Naive thymus-derived CD4-positive, alpha-beta T cell (primary cell): ENCODE measurements around the gene MAP4K3. TPM values are rescaled to one million over a fixed set of nuclear protein-coding genes. Genes with fewer than 3 reads are reported as not detected.
A peak's percentile ranks its signal among the peaks of the same experiment; 100 is the strongest.

Experiments used
- ATAC-seq: fragments of 150-1000 bp; cut with Tn5 transposase; 2 replicates; pipeline ENCODE4 v1.10.0; 2021; ENCODE audit warnings: mild to moderate bottlenecking, moderate library complexity
- CTCF ChIA-PET: fragments of 350-600 bp; sonication (Branson Sonifier 250); formaldehyde crosslinking; loops from one replicate; lab custom pipeline; 2021; ENCODE audit warnings: antibody characterized with exemption; lab: Charles Lee
- POLR2A ChIA-PET: fragments of 350-600 bp; sonication (Branson Sonifier 250); formaldehyde crosslinking; loops from one replicate; lab custom pipeline; 2021; ENCODE audit warnings: antibody characterized with exemption, inconsistent platforms; lab: Charles Lee
- DNase-seq, 9 donors: peaks; one replicate each; pipeline versions ENCODE4 v3.0.0 to v3.0.0-alpha.2; 2020 to 2022; ENCODE audit warnings: mixed read lengths in 1 of 9
- H3K27ac ChIP-seq: one replicate; pipeline ENCODE4 v1.7.0; 2013; ENCODE audit warnings: mild to moderate bottlenecking, low read depth, low read length, moderate library complexity
- H3K27me3 ChIP-seq, 2 donors: one replicate each; pipeline ENCODE4 v1.7.0; 2013; ENCODE audit warnings: low read length in 2 of 2, mild to moderate bottlenecking in 2 of 2, moderate library complexity in 2 of 2; ENCODE audit not compliant: control insufficient read depth in 2 of 2, insufficient read depth in 2 of 2
- H3K36me3 ChIP-seq, 3 experiments: 1 replicate in 2 of 3; 2 replicates in 1 of 3; pipeline ENCODE4 v1.7.0; 2013; ENCODE audit warnings: low read length in 3 of 3, mild to moderate bottlenecking in 3 of 3, moderate library complexity in 1 of 3; ENCODE audit not compliant: insufficient read depth in 3 of 3, control insufficient read depth in 2 of 3
- H3K4me1 ChIP-seq, 2 donors: one replicate each; pipeline ENCODE4 v1.7.0; 2013; ENCODE audit warnings: low read length in 2 of 2, mild to moderate bottlenecking in 2 of 2, moderate library complexity in 1 of 2; ENCODE audit not compliant: control insufficient read depth in 2 of 2, insufficient read depth in 2 of 2
- H3K4me3 ChIP-seq: 2 replicates; pipeline ENCODE4 v1.7.0; 2013; ENCODE audit warnings: mild to moderate bottlenecking, low read length
- H3K9me3 ChIP-seq, 3 experiments: 1 replicate in 2 of 3; 2 replicates in 1 of 3; pipeline ENCODE4 v1.7.0; 2013; ENCODE audit warnings: low read length in 3 of 3; ENCODE audit not compliant: control insufficient read depth in 2 of 3
- H3K27ac Mint-ChIP-seq, 9 donors: one replicate each; pipeline ENCODE4 v1.8.0; 2020 to 2022; ENCODE audit warnings: mixed read lengths in 9 of 9, mild to moderate bottlenecking in 8 of 9, moderate library complexity in 5 of 9, inconsistent platforms in 2 of 9
- H3K27me3 Mint-ChIP-seq, 5 donors: one replicate each; pipeline ENCODE4 v1.8.0; 2021 to 2022; ENCODE audit warnings: mixed read lengths in 5 of 5, mild to moderate bottlenecking in 1 of 5
- H3K36me3 Mint-ChIP-seq, 5 donors: one replicate each; pipeline ENCODE4 v1.8.0; 2020 to 2022; ENCODE audit warnings: mixed read lengths in 5 of 5, mild to moderate bottlenecking in 3 of 5, inconsistent platforms in 1 of 5
- H3K4me1 Mint-ChIP-seq, 7 donors: one replicate each; pipeline ENCODE4 v1.8.0; 2020 to 2022; ENCODE audit warnings: mixed read lengths in 7 of 7, mild to moderate bottlenecking in 3 of 7, inconsistent platforms in 1 of 7
- H3K4me3 Mint-ChIP-seq, 10 donors: one replicate each; pipeline ENCODE4 v1.8.0; 2020 to 2022; ENCODE audit warnings: mild to moderate bottlenecking in 10 of 10, mixed read lengths in 10 of 10, moderate library complexity in 6 of 10, inconsistent platforms in 2 of 10
- H3K9me3 Mint-ChIP-seq, 11 donors: one replicate each; pipeline ENCODE4 v1.8.0; 2020 to 2022; ENCODE audit warnings: mixed read lengths in 11 of 11, mild to moderate bottlenecking in 4 of 11, inconsistent platforms in 1 of 11, moderate library complexity in 1 of 11
- intact Hi-C, 2 donors: fragments of 100-400 bp; cut with micrococcal nuclease; formaldehyde crosslinking; loops; one replicate each; pipeline ENCODE4 v1.15.1; 2023
- polyA plus RNA-seq, 2 donors: library from polyadenylated mRNA; unstranded; fragments of 300-500 nt; fragmentation: Illumina TruSeq; gene quantifications; one replicate each; pipeline ENCODE4 v1.2.3, GENCODE V29; 2021
- total RNA-seq, 6 experiments: library from RNA in 5 of 6; stranded (reverse) in 5 of 6; gene quantifications; 1 replicate in 5 of 6; 2 replicates in 1 of 6; pipeline ENCODE4 v1.2.3 and lab custom pipeline; 2021 to 2026

Gene MAP4K3
- total and polyA plus RNA-seq, 7 experiments from 2014 or later, result 2.9 to 32.2 (median 19.9) TPM

DNA sequence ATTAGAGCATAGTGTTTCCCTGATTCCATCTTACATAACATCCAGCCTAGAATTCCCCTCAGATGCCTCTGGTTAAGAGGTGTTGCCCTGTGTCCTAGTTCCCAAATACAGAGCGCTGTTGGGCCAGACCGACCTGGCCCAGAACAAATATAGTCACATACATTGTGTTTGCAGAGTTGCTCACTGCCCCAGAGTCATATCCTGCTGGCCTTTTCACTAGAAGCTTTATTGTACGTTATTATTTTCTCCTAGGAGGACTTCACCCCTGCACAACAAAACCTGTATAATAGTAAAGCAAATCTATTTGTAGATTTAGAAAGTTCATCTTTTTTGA is 11.1 kb upstream of the MAP4K3 start:
- Histone ChIP-seq H3K27me3 (no peaks in the 10 kb centered on the region), H3K36me3 (no peaks in the 10 kb centered on the region), H3K4me3 (no peak overlapping the region), H3K9me3 (no peaks in the 10 kb centered on the region), H3K27ac (no peak overlapping the region), H3K4me1 (no peaks in the 10 kb centered on the region)
- ChIA-PET POLR2A (no interaction called here), CTCF (no interaction called here)
- Mint-ChIP-seq H3K4me3 (no peak overlapping the region), H3K27me3 (no peaks in the 10 kb centered on the region), H3K36me3 (peaks cover 0 to 31% (median 10%) of the 10 kb centered on the region in 5 donors), H3K4me1 (peaks cover 0 to 4% (median 0%) of the 10 kb centered on the region in 7 donors), H3K9me3 (peaks cover 0 to 3% (median 0%) of the 10 kb centered on the region in 11 donors), H3K27ac (no peak overlapping the region)
- no peak for DNase-seq
- intact Hi-C loops, result no loop called here
- no peak for ATAC-seq

DNA sequence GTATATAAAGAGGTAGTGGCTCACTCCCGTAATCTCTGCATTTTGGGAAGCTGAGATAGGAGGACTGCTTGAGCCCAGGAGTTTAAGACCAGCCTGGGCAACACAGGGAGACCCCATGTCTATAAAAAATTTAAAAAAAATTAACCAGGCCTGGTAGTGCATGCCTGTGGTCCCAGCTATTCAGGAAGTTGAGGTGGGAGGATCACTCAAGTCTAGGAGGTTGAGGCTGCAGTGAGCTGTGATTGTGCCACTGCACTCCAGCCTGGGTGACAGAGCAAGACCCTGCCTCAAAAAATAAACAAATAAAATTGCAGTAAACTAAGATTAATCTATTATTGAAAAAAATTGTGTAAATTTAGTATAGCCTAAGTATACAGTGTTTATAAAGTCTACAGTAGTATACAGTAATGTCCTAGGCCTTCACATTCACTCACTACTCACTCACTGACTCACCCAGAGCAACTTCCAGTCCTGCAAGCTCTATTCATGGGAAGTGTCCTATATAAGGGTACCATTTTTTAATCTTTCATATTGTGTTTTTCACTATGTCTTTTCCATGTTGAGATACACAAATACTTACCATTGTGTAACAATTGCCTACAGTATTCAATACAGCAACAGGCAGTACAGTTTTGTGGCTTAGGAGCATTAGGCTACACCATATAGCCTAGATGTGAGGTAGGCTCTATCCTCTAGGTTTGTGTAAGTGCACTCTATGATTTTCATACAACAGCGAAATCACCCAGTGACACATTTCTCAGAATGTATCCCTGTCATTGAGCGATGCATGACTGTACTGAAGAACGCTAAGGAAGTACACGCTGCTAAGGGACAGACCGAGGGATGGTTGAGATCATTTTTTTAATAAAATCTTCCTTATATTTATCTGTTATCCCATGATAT is 10.4 kb upstream of the MAP4K3 start:
- peaks cover 0 to 4% (median 0%) of the 10 kb centered on the region in 7 donors for H3K4me1 Mint-ChIP-seq
- DNase-seq, result no peak
- Histone ChIP-seq H3K27me3 (no peaks in the 10 kb centered on the region), H3K9me3 (no peaks in the 10 kb centered on the region), H3K4me3 (no peak overlapping the region), H3K4me1 (no peaks in the 10 kb centered on the region), H3K27ac (no peak overlapping the region), H3K36me3 (no peaks in the 10 kb centered on the region)
- ChIA-PET CTCF (interaction anchor here (0.6 kb wide), 1 partner anchor 188 kb away, joined by 3 read pairs; no protein-coding TSS in a partner anchor), POLR2A (no interaction called here)
- intact Hi-C loops, result no loop called here
- no peak for ATAC-seq
- H3K4me3 Mint-ChIP-seq, result no peak overlapping the region
- H3K27me3 Mint-ChIP-seq, result no peaks in the 10 kb centered on the region
- no peak overlapping the region for H3K27ac Mint-ChIP-seq
- H3K36me3 Mint-ChIP-seq, result peaks cover under 1 to 28% (median 14%) of the 10 kb centered on the region in 5 donors
- peaks cover 0 to 8% (median under 1%) of the 10 kb centered on the region in 11 donors for H3K9me3 Mint-ChIP-seq

DNA sequence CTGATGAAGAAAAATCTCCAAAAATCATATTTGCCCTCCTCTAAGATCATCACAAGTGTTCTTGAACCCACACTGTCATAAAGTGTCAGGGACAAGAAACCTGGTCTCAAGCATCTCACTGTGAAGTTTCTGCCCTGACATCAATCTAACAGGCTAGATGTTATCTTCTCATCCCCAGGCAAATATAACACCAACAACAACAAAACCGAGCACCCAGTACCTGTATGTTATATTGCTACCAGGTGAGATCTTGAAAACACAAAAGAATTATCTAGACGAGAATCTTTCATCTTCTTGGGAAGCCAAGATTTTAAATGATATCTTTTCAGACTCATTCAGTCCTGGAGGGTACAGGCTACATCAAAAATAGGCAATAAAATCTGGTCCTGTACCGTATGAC is 8.8 kb upstream of the MAP4K3 start:
- Mint-ChIP-seq H3K27me3 (no peaks in the 10 kb centered on the region), H3K4me1 (peaks cover 0 to 2% (median 0%) of the 10 kb centered on the region in 7 donors), H3K27ac (no peak overlapping the region), H3K36me3 (peaks cover 5 to 24% (median 19%) of the 10 kb centered on the region in 5 donors), H3K9me3 (peaks cover 0 to 11% (median 5%) of the 10 kb centered on the region in 11 donors), H3K4me3 (no peak overlapping the region)
- Histone ChIP-seq H3K9me3 (no peaks in the 10 kb centered on the region), H3K27me3 (no peaks in the 10 kb centered on the region), H3K4me1 (no peaks in the 10 kb centered on the region), H3K36me3 (no peaks in the 10 kb centered on the region), H3K27ac (no peak overlapping the region), H3K4me3 (no peak overlapping the region)
- ChIA-PET CTCF (no interaction called here), POLR2A (no interaction called here)
- DNase-seq (no peak), ATAC-seq (no peak)
- intact Hi-C loops, result no loop called here

DNA sequence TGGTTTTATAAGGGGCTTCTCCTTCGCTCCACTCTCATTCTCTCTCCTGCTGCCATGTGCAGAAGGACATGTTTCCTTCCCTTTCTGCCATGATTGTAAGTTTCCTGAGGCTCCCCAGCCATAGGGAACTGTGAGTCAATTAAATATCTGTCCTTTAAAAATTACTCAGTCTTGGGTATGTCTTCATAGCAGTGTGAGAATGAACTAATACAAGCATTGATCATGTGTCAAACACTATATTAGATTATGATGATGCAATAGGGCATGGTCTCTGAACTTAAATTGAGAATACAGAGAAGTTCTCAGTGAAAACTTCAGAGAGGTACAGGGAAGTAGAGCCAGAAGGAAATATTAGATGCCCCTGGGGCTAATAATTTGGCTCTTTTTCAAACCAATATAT is 5.9 kb upstream of the MAP4K3 start:
- DNase-seq (no peak), ATAC-seq (no peak)
- Mint-ChIP-seq H3K27ac (no peak overlapping the region), H3K4me1 (peaks cover 0 to 15% (median 9%) of the 10 kb centered on the region in 7 donors), H3K27me3 (no peaks in the 10 kb centered on the region), H3K36me3 (peaks cover 5 to 23% (median 17%) of the 10 kb centered on the region in 5 donors), H3K4me3 (no peak overlapping the region), H3K9me3 (peaks cover 0 to 11% (median 5%) of the 10 kb centered on the region in 11 donors)
- CTCF ChIA-PET, result no interaction called here
- intact Hi-C loops, result no loop called here
- H3K9me3 ChIP-seq, result no peaks in the 10 kb centered on the region
- no peaks in the 10 kb centered on the region for H3K27me3 ChIP-seq
- no peaks in the 10 kb centered on the region for H3K4me1 ChIP-seq
- no peaks in the 10 kb centered on the region for H3K36me3 ChIP-seq
- POLR2A ChIA-PET, result no interaction called here
- no peak overlapping the region for H3K4me3 ChIP-seq
- no peak overlapping the region for H3K27ac ChIP-seq

DNA sequence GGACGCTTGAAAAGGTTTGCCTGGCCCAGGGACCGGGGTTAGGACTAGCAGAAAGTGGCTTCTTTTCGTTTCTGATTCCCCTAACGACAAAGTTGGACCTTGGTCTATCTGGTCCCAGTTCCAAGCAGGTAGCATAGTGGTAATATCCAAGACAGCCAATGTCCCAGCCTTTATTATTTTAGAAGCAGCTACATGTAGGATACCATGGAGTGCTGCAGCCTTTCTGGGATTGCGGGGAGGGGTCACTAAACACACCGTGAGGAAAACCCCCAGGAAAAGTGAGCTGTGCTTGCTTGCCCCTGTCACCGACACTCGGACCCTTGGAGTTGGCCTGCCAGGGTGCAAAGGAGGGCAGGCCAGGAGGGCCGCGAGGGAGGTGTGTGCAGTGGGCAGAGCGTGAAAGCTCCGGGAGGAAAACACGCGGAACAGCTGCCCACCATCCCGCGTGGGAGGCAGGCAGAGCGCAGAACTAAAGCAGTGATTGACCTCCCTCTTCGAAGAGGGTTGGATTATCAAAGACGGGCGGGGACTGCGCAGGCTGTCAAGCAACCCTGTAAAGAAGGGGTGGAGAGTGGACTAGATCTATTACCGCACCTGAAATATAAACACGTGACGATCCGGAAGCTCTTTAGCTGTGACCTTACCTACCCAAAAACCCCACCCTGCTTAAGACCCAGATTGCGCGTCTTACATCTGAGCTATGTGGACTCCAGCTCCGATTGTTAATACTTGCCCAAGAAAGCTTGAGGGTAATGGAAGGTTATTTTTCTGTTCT is 624 bp upstream of the MAP4K3 start:
- Mint-ChIP-seq H3K4me3 (peak overlapping the region; percentile 67 to 92 (median 89)), H3K27ac (peak overlapping the region; percentile 47 to 88 (median 72)), H3K9me3 (peaks cover 0 to 6% (median 4%) of the 10 kb centered on the region in 11 donors), H3K27me3 (no peaks in the 10 kb centered on the region), H3K4me1 (peaks cover 30 to 49% (median 45%) of the 10 kb centered on the region in 7 donors), H3K36me3 (peaks cover 4 to 10% (median 5%) of the 10 kb centered on the region in 5 donors)
- H3K27ac ChIP-seq, result peak overlapping the region; percentile 64
- intact Hi-C loops, result loop anchor here (1.0 to 10.0 kb wide), 10 partner anchors 55 to 1060 kb away; partner anchors contain the start of genes SOS1 (in 2 of the 2), ATL2 (in 1 of the 2), DHX57 (in 1 of the 2) and MORN2 (in 1 of the 2)
- H3K9me3 ChIP-seq, result no peaks in the 10 kb centered on the region
- no peaks in the 10 kb centered on the region for H3K27me3 ChIP-seq
- POLR2A ChIA-PET, result no interaction called here
- CTCF ChIA-PET, result no interaction called here
- ATAC-seq (peak; percentile 75), DNase-seq (peak; percentile 11 to 57 (median 47))
- peak overlapping the region; percentile 76 for H3K4me3 ChIP-seq
- H3K36me3 ChIP-seq, result no peaks in the 10 kb centered on the region
- peaks cover 9 to 25% of the 10 kb centered on the region in 2 donors for H3K4me1 ChIP-seq

DNA sequence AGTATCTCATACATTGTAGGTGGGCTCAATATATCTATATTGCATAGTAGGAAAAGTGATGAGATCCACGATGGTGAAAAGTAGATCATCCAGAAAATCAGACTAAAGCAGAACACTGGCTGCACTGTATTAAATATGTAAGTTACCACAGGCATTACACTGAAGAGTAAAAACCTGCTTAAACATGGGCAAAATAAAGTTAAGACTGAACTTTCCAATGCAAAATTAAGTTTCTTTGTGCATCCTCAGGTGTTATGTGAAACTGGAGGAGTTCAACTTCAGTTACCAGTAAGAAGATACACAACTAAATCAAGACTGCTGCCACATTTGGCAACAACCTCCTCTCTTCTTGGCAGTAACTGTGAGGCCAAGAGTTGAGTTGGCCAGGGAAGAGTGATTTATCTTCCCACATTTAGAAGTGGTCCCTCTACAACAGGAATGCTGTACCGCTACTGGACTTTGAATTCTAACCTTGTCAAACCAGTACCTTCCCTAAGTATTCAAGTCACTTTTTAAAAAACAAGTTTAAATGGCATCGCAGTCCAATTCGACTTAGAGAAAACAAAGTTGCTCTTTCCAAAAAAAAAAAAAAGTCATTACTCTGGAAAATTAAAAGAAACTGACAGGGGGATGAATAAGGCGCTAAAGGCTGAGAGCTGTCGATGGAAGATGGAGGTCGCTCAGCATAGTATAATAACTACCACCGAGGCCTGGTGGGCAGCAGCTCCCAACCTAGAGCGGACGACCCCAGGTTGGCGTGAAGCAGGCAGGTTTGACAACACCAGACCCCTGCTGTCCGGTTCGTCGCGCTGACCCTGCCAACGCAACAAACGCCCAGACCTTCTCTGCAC is 1.1 kb downstream of the MAP4K3 start:
- ATAC-seq (no peak), DNase-seq (peak in 2 of 9 donors; percentile 4 to 7)
- H3K4me3 Mint-ChIP-seq, result peak overlapping the region; percentile 67 to 97 (median 91)
- Histone ChIP-seq H3K4me3 (peak overlapping the region; percentile 76), H3K4me1 (peaks cover 9 to 30% of the 10 kb centered on the region in 2 donors), H3K27me3 (no peaks in the 10 kb centered on the region), H3K9me3 (no peaks in the 10 kb centered on the region), H3K36me3 (no peaks in the 10 kb centered on the region), H3K27ac (peak overlapping the region; percentile 64)
- CTCF ChIA-PET, result no interaction called here
- H3K9me3 Mint-ChIP-seq, result no peaks in the 10 kb centered on the region
- POLR2A ChIA-PET, result no interaction called here
- no peaks in the 10 kb centered on the region for H3K27me3 Mint-ChIP-seq
- peaks cover 0 to 5% (median 0%) of the 10 kb centered on the region in 5 donors for H3K36me3 Mint-ChIP-seq
- peak overlapping the region; percentile 3 to 96 (median 78) for H3K27ac Mint-ChIP-seq
- intact Hi-C loops, result loop anchor here (1.0 to 10.0 kb wide), 10 partner anchors 10 to 561 kb away; partner anchors contain the start of genes SOS1 (in 2 of the 2), DHX57 (in 1 of the 2), MORN2 (in 1 of the 2) and THUMPD2 (in 1 of the 2)
- H3K4me1 Mint-ChIP-seq, result peaks cover 40 to 66% (median 62%) of the 10 kb centered on the region in 7 donors
